ENCODE data around the gene STEAP4.

- TF ChIP-seq CTCF (IDR thresholded peaks at IDR 0.05; ENCODE audit: low read depth, low read length): no peak
- no peak for TF ChIP-seq EZH2phosphoT487 (IDR thresholded peaks at IDR 0.05; ENCODE audit: low read depth)
Measured at GRCh38 chr7:88268051-88268450, 38.6 kb downstream of the STEAP4 start.

All from OCI-LY3 (cell line).